M059J (cell line): ENCODE data around the gene BCAM. TPM values are rescaled to one million over a fixed set of nuclear protein-coding genes. Genes with fewer than 3 reads are reported as not detected.
"Not testable (repeated sequence)": the region's sequence is repeated elsewhere in the genome, so short reads cannot be mapped to it uniquely, and the experiment has no call there.

Source experiments
- DNase-seq: peaks from one replicate; pipeline ENCODE4 v3.0.0-alpha.2; 2012; ENCODE audit warnings: low read depth
- total RNA-seq: library from RNA; depleted of rRNA; stranded (reverse); fragments of >200 nt; shearing (Covaris generic); gene quantifications from 2 replicates; pipeline ENCODE4 v1.2.3, GENCODE V29; 2014

Gene BCAM
- total RNA-seq, 1 experiment from 2014 or later: 49.5 TPM

GRCh38 chr19:44816301-44816700 lies 7.4 kb downstream of the BCAM start:
- no peak for DNase-seq

GRCh38 chr19:44817725-44818465 lies 9.0 kb downstream of the BCAM start:
- no peak for DNase-seq

GRCh38 chr19:44818466-44819031 lies 9.6 kb downstream of the BCAM start:
- DNase-seq: no peak

GRCh38 chr19:44819246-44819832 lies 10.4 kb downstream of the BCAM start:
- DNase-seq: no peak

GRCh38 chr19:44820648-44821609 lies 12.0 kb downstream of the BCAM start:
- no peak for DNase-seq

- no peak for DNase-seq
Measured at GRCh38 chr19:44822177-44822576, 13.3 kb downstream of the BCAM start.

- no peak for DNase-seq
Measured at GRCh38 chr19:44822670-44823372, 13.9 kb downstream of the BCAM start.

GRCh38 chr19:44823373-44823698 lies 14.4 kb downstream of the BCAM start:
- no peak for DNase-seq

GRCh38 chr19:44824761-44825160 lies 15.9 kb downstream of the BCAM start:
- DNase-seq: peak; percentile 43

GRCh38 chr19:44832875-44833274 lies 24.0 kb downstream of the BCAM start:
- not testable (repeated sequence) for DNase-seq

GRCh38 chr19:44834399-44834798 lies 25.5 kb downstream of the BCAM start:
- not testable (repeated sequence) for DNase-seq

GRCh38 chr19:44839276-44839675 lies 30.4 kb downstream of the BCAM start:
- DNase-seq: no peak

GRCh38 chr19:44840811-44841210 lies 31.9 kb downstream of the BCAM start:
- no peak for DNase-seq

GRCh38 chr19:44841231-44841630 lies 32.3 kb downstream of the BCAM start:
- no peak for DNase-seq

GRCh38 chr19:44845286-44845611 lies 36.3 kb downstream of the BCAM start:
- DNase-seq: no peak

- DNase-seq: peak; percentile 97
Measured at GRCh38 chr19:44845612-44846454, 36.9 kb downstream of the BCAM start, which contains the start of gene NECTIN2. Gene NECTIN2, plus strand, starts transcription at chr19:44846297. Its CDS starts 229 bp downstream, at chr19:44846526.

- DNase-seq: peak; percentile 37
Measured at GRCh38 chr19:44846455-44847143, 37.7 kb downstream of the BCAM start.

- peak; percentile 73 for DNase-seq
Measured at GRCh38 chr19:44847144-44848035, 38.5 kb downstream of the BCAM start.
